Left ventricle myocardium inferior (tissue), 1 donor: Measurements from ENCODE around the gene DENND1A. TPM values are rescaled to one million over a fixed set of nuclear protein-coding genes. Genes with fewer than 3 reads are reported as not detected.
A peak's percentile ranks its signal among the peaks of the same experiment; 100 is the strongest.

Experiments
- DNase-seq: peaks from one replicate; pipeline ENCODE4 v3.0.0-alpha.2; 2020
- H3K27ac ChIP-seq: fragments of 200-600 bp; replicated peaks from 2 replicates; pipeline ENCODE4 v1.8.0; 2021
- H3K27me3 ChIP-seq: fragments of 200-600 bp; 2 replicates; pipeline ENCODE4 v1.8.0; 2021; ENCODE audit warnings: low read depth
- H3K36me3 ChIP-seq: fragments of 200-600 bp; 2 replicates; pipeline ENCODE4 v1.8.0; 2021
- H3K4me1 ChIP-seq: fragments of 200-600 bp; 2 replicates; pipeline ENCODE4 v1.8.0; 2021
- H3K4me3 ChIP-seq: fragments of 200-600 bp; 2 replicates; pipeline ENCODE4 v1.8.0; 2021; ENCODE audit warnings: mild to moderate bottlenecking, moderate library complexity
- H3K9me3 ChIP-seq: fragments of 200-600 bp; replicated peaks from 2 replicates; pipeline ENCODE4 v1.8.0; 2021
- CTCF ChIP-seq: fragments of 200-600 bp; IDR thresholded peaks from 2 replicates; pipeline ENCODE4 v1.8.0; 2021; ENCODE audit warnings: antibody characterized with exemption, mild to moderate bottlenecking, borderline replicate concordance
- intact Hi-C: fragments of 100-400 bp; cut with micrococcal nuclease; formaldehyde crosslinking; loops from one replicate; pipeline ENCODE4 v1.11.0; 2022
- total RNA-seq: library from RNA; stranded (reverse); fragmentation: NEBNext Ultra II Directional; extraction: Animal tissue kit (Norgen Biotek cat#: 25700); gene quantifications from one replicate; pipeline ENCODE4 v1.2.1, GENCODE V29; 2021
- donor health status: DM: no; HTN: yes; CAD: no; lungs with severe emphysema.

The DENND1A gene
- total RNA-seq, 1 donor from 2014 or later = 12.2 TPM

- DNase-seq = no peak
- H3K9me3 ChIP-seq = no peaks in the 10 kb centered on the region
- no peak overlapping the region for H3K27ac ChIP-seq
- no peak overlapping the region for H3K4me3 ChIP-seq
- TF ChIP-seq CTCF = no peak
- no peaks in the 10 kb centered on the region for H3K27me3 ChIP-seq
- no peaks in the 10 kb centered on the region for H3K4me1 ChIP-seq
- intact Hi-C loops = no loop called here
- H3K36me3 ChIP-seq = peaks cover 6% of the 10 kb centered on the region
These were observed 415.2 kb downstream of the DENND1A start for GRCh38 chr9:123514766-123515165.

- H3K36me3 ChIP-seq = peaks cover 6% of the 10 kb centered on the region
- intact Hi-C loops = no loop called here
- DNase-seq = no peak
- H3K4me1 ChIP-seq = no peaks in the 10 kb centered on the region
- H3K27me3 ChIP-seq = no peaks in the 10 kb centered on the region
- H3K27ac ChIP-seq = no peak overlapping the region
- TF ChIP-seq CTCF = no peak
- no peaks in the 10 kb centered on the region for H3K9me3 ChIP-seq
- no peak overlapping the region for H3K4me3 ChIP-seq
These were observed 416.4 kb downstream of the DENND1A start for GRCh38 chr9:123513554-123513953.

GRCh38 chr9:123511326-123512277 is 418.3 kb downstream of the DENND1A start:
- DNase-seq = no peak
- H3K27ac ChIP-seq = no peak overlapping the region
- intact Hi-C loops = no loop called here
- H3K36me3 ChIP-seq = peaks cover 6% of the 10 kb centered on the region
- peaks cover 12% of the 10 kb centered on the region for H3K4me1 ChIP-seq
- H3K27me3 ChIP-seq = no peaks in the 10 kb centered on the region
- TF ChIP-seq CTCF = no peak
- H3K4me3 ChIP-seq = no peak overlapping the region
- H3K9me3 ChIP-seq = no peaks in the 10 kb centered on the region

- Histone ChIP-seq H3K9me3 (no peaks in the 10 kb centered on the region), H3K4me1 (peaks cover 12% of the 10 kb centered on the region), H3K27ac (no peak overlapping the region), H3K36me3 (peaks cover 6% of the 10 kb centered on the region), H3K27me3 (no peaks in the 10 kb centered on the region), H3K4me3 (no peak overlapping the region)
- TF ChIP-seq CTCF = no peak
- no peak for DNase-seq
- intact Hi-C loops = no loop called here
These were observed 420.3 kb downstream of the DENND1A start for GRCh38 chr9:123509646-123510045.

- Histone ChIP-seq H3K27ac (no peak overlapping the region), H3K27me3 (no peaks in the 10 kb centered on the region), H3K4me3 (peak overlapping the region; percentile 22), H3K4me1 (peaks cover 18% of the 10 kb centered on the region), H3K9me3 (no peaks in the 10 kb centered on the region), H3K36me3 (peaks cover 3% of the 10 kb centered on the region)
- DNase-seq = no peak
- no peak for TF ChIP-seq CTCF
- intact Hi-C loops = no loop called here
These were observed 421.9 kb downstream of the DENND1A start for GRCh38 chr9:123508048-123508447.
